ENCODE results near the gene POU5F1.

POU5F1 gene

DNA sequence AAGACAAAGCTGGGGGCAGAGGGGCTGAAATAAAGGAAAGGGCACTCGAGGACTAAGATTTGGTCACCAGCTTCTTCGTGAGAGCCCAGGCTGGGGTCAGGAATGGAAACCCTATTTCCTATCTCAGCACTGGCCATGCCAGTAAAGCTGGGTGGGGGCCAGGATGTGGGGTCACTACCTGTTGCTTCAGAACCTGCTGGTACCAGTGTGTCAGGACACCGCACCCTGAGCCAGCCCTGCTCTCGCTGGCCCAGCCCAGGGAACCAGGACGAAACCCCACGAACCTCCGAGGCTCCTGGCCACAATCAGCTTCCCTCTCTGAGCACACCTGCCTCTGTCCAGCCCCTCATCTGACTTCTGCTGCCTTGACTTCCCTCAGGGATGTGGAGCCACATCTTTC lies 52.3 kb downstream of the POU5F1 start:
- in situ Hi-C loops (cut with HindIII; ENCODE audit: low sequenced_read_pairs) = no loop called here

DNA sequence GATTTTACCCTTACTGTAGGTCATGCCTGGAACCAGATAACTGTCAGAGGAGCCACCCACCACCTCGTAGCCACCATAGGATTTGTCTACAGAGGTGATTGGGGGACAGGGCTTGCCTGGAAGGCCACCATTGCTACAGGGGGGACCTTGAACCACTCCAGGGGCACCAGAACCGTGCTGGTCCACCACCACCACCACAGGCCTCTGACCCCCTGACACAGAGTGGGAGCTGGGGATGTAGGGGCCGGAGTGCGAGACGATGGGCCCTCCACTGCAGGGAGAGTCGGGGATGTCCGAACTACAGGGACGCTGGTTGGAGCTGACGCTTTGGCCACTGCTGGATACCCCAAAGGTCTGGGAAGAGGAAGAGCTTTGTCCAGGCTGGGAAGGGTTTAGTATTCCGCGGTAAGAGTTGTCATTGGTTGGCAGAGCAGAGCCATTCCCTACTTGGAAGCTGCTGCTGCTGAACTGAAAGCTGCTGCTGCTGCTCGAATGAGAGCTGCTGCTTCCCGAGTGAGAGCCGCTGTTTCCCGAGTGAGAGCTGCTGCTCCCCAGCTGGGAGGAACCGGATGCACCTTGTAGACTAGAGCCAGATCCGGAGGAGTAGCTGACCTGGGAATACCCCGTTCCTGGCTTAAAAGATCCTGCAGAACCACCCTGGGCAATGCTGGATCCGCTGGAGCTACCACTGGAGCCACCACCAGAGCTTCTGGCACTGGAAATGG lies 53.7 kb downstream of the POU5F1 start:
- in situ Hi-C loops (cut with HindIII; ENCODE audit: low sequenced_read_pairs) = no loop called here

DNA sequence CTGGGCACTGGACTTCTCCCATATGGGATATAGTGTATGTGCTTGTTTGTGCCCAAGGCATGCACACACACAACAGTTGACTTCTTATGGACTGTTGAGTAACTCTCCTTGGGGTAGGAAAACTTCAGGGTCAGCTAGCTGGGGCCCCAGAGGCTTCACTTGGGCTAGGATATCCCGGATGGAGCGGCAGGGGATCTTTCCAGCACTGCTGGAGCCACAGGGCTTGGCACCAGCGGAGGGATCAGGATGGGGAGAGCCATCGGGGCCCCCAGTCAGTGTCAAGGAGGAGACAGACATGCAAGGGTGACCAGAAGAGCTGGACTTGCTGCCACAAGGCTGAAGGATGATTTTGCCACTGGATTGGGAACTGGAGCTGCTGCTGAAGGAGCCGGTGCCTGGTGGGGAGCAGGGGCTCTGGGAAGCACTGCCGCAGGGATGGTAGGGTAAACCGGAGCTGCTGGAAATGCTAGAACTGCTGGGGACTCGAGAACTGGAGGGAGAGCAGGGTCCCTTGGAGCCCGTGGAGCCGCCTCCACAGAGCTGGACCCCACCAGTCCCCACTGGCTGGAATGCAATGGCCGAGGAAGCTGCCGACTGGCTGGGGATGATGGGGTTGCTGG lies 54.4 kb downstream of the POU5F1 start:
- in situ Hi-C loops (cut with HindIII; ENCODE audit: low sequenced_read_pairs) = no loop called here

DNA sequence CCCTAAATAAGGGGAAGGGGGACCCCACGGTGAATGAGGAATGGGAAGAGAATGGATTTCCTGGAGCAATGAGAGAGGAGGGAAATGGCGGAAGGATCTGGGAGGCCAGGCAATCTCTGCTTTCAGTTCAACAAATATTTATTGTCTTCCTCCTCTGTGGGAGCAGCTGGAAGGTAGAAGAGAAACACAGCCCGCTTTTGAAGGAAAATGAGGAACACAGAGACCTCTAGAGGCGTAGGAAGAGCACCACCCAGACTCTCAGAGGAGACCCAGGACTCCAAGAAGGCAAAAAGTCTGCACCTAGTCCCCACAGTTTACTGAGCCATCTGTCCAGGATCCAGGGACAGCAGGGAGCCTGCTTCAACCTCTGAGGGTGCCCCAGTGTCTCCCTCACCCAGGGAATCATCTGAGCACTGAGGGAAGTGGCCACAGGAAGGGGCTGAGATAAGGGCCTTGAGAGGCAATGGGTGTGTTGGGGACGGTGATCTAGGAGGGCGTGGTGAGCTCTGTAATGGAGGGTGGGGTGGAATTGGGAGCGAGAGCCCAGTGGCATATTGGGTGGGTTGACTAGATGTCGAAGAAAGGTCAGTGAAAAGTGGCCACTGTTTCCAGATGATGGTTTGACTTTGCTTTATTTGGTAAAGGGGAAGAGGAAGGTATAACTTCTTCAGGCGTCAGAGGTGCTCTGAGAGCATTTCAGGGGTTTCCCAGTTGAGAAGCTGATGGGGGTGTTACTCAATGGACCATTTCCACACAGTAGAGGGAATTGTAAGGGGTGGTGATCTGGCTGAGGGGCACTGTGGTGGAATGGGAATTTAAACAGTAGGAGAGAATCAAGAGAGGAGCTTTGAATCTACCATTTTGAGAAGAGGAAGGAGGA lies 55.3 kb downstream of the POU5F1 start:
- in situ Hi-C loops (cut with HindIII; ENCODE audit: low sequenced_read_pairs) = no loop called here

DNA sequence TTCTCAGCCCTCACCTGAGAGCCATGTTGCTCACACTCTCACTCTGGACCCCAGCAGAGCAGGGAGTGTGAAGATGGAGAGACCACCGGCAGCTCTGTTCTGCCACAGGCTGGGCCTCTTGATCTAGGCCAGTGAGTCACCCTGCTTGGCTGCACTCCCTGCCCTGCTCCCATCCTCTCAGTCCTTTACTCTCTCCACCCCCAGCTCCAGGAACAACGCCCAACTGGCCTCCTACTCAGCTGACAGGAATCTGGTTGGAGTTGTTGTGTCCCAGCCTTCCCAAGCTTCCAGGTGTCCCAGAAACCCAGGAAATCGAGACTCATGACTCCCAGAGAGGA lies 56.0 kb downstream of the POU5F1 start, which contains the start of gene PSORS1C1:
PSORS1C1 (plus strand) TSS at position 260 of the 338 bp plus-strand sequence. CDS start 14,833 bp downstream, outside the sequence.
- in situ Hi-C loops (cut with HindIII; ENCODE audit: low sequenced_read_pairs) = no loop called here

All from DLD1 (cell line).